Epithelial cell of esophagus (primary cell): ENCODE measurements around the gene TLE4.
"Not testable (repeated sequence)": the region's sequence is repeated elsewhere in the genome, so short reads cannot be mapped to it uniquely, and the experiment has no call there.

ENCODE experiments used
- DNase-seq: peaks from one replicate; pipeline ENCODE4 v3.0.0; 2010; ENCODE audit warnings: low read depth
- H3K4me3 ChIP-seq: 2 replicates; pipeline ENCODE4 v1.5.1; 2011; ENCODE audit warnings: mild to moderate bottlenecking, low read length, control low read depth
- CTCF ChIP-seq: IDR thresholded peaks from 2 replicates; pipeline ENCODE4 v1.5.1; 2011; ENCODE audit warnings: low read depth, mild to moderate bottlenecking, low read length, control low read depth, inconsistent platforms; ENCODE audit not compliant: insufficient read depth; ENCODE audit errors: missing control alignments

The TLE4 gene

GRCh38 chr9:79600466-79600865 is 28.7 kb downstream of the TLE4 start:
- no peak for TF ChIP-seq CTCF
- DNase-seq, result no peak

GRCh38 chr9:79603222-79603920 is 31.6 kb downstream of the TLE4 start:
- DNase-seq, result no peak
- no peak for TF ChIP-seq CTCF
- H3K4me3 ChIP-seq, result no peak overlapping the region

More at GRCh38 chr9:79600466-79600865, 28.7 kb downstream of the TLE4 start:
- no peak overlapping the region for H3K4me3 ChIP-seq

GRCh38 chr9:79604149-79604548 is 32.4 kb downstream of the TLE4 start:
- H3K4me3 ChIP-seq, result no peak overlapping the region
- DNase-seq, result no peak
- TF ChIP-seq CTCF, result no peak

- TF ChIP-seq CTCF, result no peak
- peak; percentile 29 for DNase-seq
- H3K4me3 ChIP-seq, result no peak overlapping the region
Observed at GRCh38 chr9:79604921-79605562, 33.3 kb downstream of the TLE4 start.

- not testable (repeated sequence) for DNase-seq, H3K4me3 ChIP-seq
Observed at GRCh38 chr9:79606529-79606928, 34.8 kb downstream of the TLE4 start.

GRCh38 chr9:79609468-79610018 is 37.8 kb downstream of the TLE4 start:
- no peak for DNase-seq
- no peak for TF ChIP-seq CTCF
- H3K4me3 ChIP-seq, result no peak overlapping the region

- DNase-seq, result no peak
- TF ChIP-seq CTCF, result no peak
- H3K4me3 ChIP-seq, result no peak overlapping the region
Observed at GRCh38 chr9:79610019-79610631, 38.4 kb downstream of the TLE4 start.
